Aorta (tissue), 5 donors: ENCODE measurements around the gene KRTAP22-2. TPM values are rescaled to one million over a fixed set of nuclear protein-coding genes. Genes with fewer than 3 reads are reported as not detected.

ENCODE experiments used
- ATAC-seq: fragments of 200-7000 bp; cut with Tn5 transposase; one replicate; pipeline ENCODE4 v1.9.1; 2022; ENCODE audit warnings: moderate library complexity; ENCODE audit not compliant: low FRiP score
- DNase-seq, 2 donors: peaks; one replicate each; pipeline ENCODE4 v3.0.0-alpha.2; 2020
- H3K27ac ChIP-seq, 2 donors: one replicate each; pipeline ENCODE4 v1.5.1; 2013; ENCODE audit warnings: low read length in 2 of 2, mild to moderate bottlenecking in 2 of 2, moderate library complexity in 2 of 2, control low read depth in 1 of 2, inconsistent platforms in 1 of 2, low read depth in 1 of 2
- H3K27me3 ChIP-seq, 2 donors: one replicate each; pipeline ENCODE4 v1.6.1; 2013; ENCODE audit warnings: control low read depth in 1 of 2, low read length in 1 of 2, mild to moderate bottlenecking in 1 of 2, moderate library complexity in 1 of 2; ENCODE audit not compliant: insufficient read depth in 2 of 2, control insufficient read depth in 1 of 2
- H3K36me3 ChIP-seq, 2 donors: one replicate each; pipeline ENCODE4 v1.6.1; 2013; ENCODE audit warnings: control low read depth in 1 of 2, low read length in 1 of 2, mild to moderate bottlenecking in 1 of 2; ENCODE audit not compliant: insufficient read depth in 2 of 2, control insufficient read depth in 1 of 2
- H3K4me1 ChIP-seq, 2 donors: one replicate each; pipeline ENCODE4 v1.6.1; 2013; ENCODE audit warnings: low read length in 2 of 2, control low read depth in 1 of 2, mild to moderate bottlenecking in 1 of 2, moderate library complexity in 1 of 2; ENCODE audit not compliant: insufficient read depth in 2 of 2, control insufficient read depth in 1 of 2
- H3K4me3 ChIP-seq, 2 donors: one replicate each; pipeline ENCODE4 v1.5.1; 2013; ENCODE audit warnings: low read length in 2 of 2, control low read depth in 1 of 2, mild to moderate bottlenecking in 1 of 2
- H3K9me3 ChIP-seq: one replicate; pipeline ENCODE4 v1.6.1; 2013; ENCODE audit warnings: mild to moderate bottlenecking, low read length; ENCODE audit not compliant: control insufficient read depth
- WGBS, 2 donors: extraction: QIAGEN DNeasy Blood & Tissue Kit; methylation state at CpG; one replicate each; pipeline ENCODE4 v1.1.7; 2013; 5-methylcytosine and 5-hydroxymethylcytosine counted together
- intact Hi-C, 2 donors: fragments of 100-400 bp; cut with DNase I; formaldehyde crosslinking; loops; one replicate each; pipeline versions ENCODE4 v1.14.2 to v1.15.0; 2022
- polyA plus RNA-seq, 2 donors: library from polyadenylated mRNA; stranded (reverse); fragments of 200-250 nt; gene quantifications; one replicate each; pipeline ENCODE4 v1.2.3, GENCODE V29; 2013
- total RNA-seq, 2 donors: library from RNA; stranded (reverse); fragmentation: NEBNext Ultra II Directional; extraction: Animal tissue kit (Norgen Biotek cat#: 25700); gene quantifications; one replicate each; pipeline ENCODE4 v1.2.1, GENCODE V29; 2021
- donor health status: healthy with polysubstance abuse.
- donor health status: Bipolar disorder and iron deficiency.
- donor health status: DM: no; HTN: no; CAD: no.
- donor health status: DM: no; HTN: no; CAD: no.
- donor health status: DM: yes; HTN: yes; CAD: no.

KRTAP22-2 gene
- total and polyA plus RNA-seq, 4 donors, result not detected

DNA sequence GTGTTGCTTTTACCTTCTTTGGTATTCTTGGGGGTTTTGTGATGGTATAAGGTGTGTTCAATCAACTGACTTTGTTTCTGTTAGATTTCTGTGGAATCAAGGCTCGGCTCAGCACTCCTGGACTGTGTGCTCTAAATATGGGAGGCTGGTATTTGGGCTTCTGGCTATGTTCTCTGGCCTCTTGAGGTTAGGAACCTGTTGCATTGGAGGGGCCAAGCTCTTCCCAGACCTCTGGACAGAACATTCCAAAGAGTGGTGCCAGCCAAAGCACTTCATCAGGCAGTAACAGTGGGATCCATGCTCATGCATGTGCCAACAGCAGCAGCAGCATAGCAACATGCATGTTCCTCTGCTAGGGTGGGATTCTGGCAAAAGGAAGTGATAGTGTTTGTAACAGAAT lies 37.4 kb downstream of the KRTAP22-2 start:
- Histone ChIP-seq H3K27me3 (no peaks in the 10 kb centered on the region), H3K36me3 (no peaks in the 10 kb centered on the region), H3K9me3 (peaks cover 1% of the 10 kb centered on the region), H3K4me1 (no peaks in the 10 kb centered on the region), H3K4me3 (no peak overlapping the region), H3K27ac (no peak overlapping the region)
- WGBS, 2 donors, result 54 to 63% methylated on average over 1 of the region's 1 CpG
- ATAC-seq (no peak), DNase-seq (no peak)
- intact Hi-C loops, result no loop called here

DNA sequence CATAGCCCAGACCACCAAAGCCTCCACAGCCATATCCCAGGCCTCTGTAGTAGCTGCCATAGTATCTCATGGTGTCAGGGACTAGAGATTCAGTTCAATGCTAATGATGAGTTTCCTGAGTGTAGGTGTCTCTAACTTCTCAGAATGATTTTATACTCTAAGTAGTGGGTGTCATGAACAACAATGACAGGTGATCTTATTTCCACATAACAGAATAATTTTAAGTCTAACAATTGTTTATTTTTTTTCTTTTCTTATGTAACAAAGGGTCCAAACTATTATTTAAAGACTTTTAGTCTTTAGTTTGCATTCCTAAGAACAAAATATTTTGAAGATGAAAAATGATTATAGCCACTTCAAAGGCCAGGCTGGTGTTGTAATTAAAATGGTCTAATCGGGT lies 48.4 kb downstream of the KRTAP22-2 start, which contains the start of gene KRTAP19-6:
Gene KRTAP19-6, minus strand, starts transcription at position 101 of the 400 bp plus-strand sequence. Its CDS starts 31 bp downstream, at position 70.
- no peak within 1 kb of the TSS for H3K4me3 ChIP-seq
- H3K27me3 ChIP-seq, result no peaks in the 10 kb centered on the region
- intact Hi-C loops, result no loop called here
- H3K9me3 ChIP-seq, result no peaks in the 10 kb centered on the region
- DNase-seq, result no peak
- 88 to 94% methylated on average over 1 of the region's 1 CpG for WGBS, 2 donors
- no peak within 1 kb of the TSS for H3K27ac ChIP-seq
- H3K4me1 ChIP-seq, result no peaks in the 10 kb centered on the region
- no peaks in the 10 kb centered on the region for H3K36me3 ChIP-seq
- no peak for ATAC-seq

Other genes starting within 250 kb of the KRTAP22-2 start
- not detected for gene KRTAP23-1, start 241.8 kb downstream of the KRTAP22-2 start, total RNA-seq
- gene KRTAP23-1, start 241.8 kb downstream of the KRTAP22-2 start, polyA plus RNA-seq, result not detected
- not detected for gene KRTAP13-2, start 218.1 kb downstream of the KRTAP22-2 start, total RNA-seq
- gene KRTAP13-2, start 218.1 kb downstream of the KRTAP22-2 start, polyA plus RNA-seq, result not detected
- not detected for gene KRTAP13-1, start 194.4 kb downstream of the KRTAP22-2 start, total RNA-seq
- gene KRTAP13-1, start 194.4 kb downstream of the KRTAP22-2 start, polyA plus RNA-seq, result not detected
- not detected for gene KRTAP13-3, start 164.5 kb downstream of the KRTAP22-2 start, total RNA-seq
- gene KRTAP13-3, start 164.5 kb downstream of the KRTAP22-2 start, polyA plus RNA-seq, result not detected
- not detected for gene KRTAP13-4, start 160.2 kb downstream of the KRTAP22-2 start, total RNA-seq
- not detected for gene KRTAP13-4, start 160.2 kb downstream of the KRTAP22-2 start, polyA plus RNA-seq
- not detected for gene KRTAP15-1, start 150.1 kb downstream of the KRTAP22-2 start, total RNA-seq
- not detected for gene KRTAP15-1, start 150.1 kb downstream of the KRTAP22-2 start, polyA plus RNA-seq
- gene KRTAP19-1, start 110.0 kb downstream of the KRTAP22-2 start, total RNA-seq, result not detected
- not detected for gene KRTAP19-1, start 110.0 kb downstream of the KRTAP22-2 start, polyA plus RNA-seq
- gene KRTAP19-2, start 103.0 kb downstream of the KRTAP22-2 start, total RNA-seq, result not detected
- gene KRTAP19-2, start 103.0 kb downstream of the KRTAP22-2 start, polyA plus RNA-seq, result not detected
- not detected for gene KRTAP19-3, start 98.4 kb downstream of the KRTAP22-2 start, total RNA-seq
- gene KRTAP19-3, start 98.4 kb downstream of the KRTAP22-2 start, polyA plus RNA-seq, result not detected
- not detected for gene KRTAP19-4, start 93.2 kb downstream of the KRTAP22-2 start, total RNA-seq
- not detected for gene KRTAP19-4, start 93.2 kb downstream of the KRTAP22-2 start, polyA plus RNA-seq
- gene KRTAP19-5, start 88.3 kb downstream of the KRTAP22-2 start, total RNA-seq, result not detected
- gene KRTAP19-5, start 88.3 kb downstream of the KRTAP22-2 start, polyA plus RNA-seq, result not detected
- not detected for gene KRTAP19-6, start 48.5 kb downstream of the KRTAP22-2 start, total RNA-seq
- gene KRTAP19-6, start 48.5 kb downstream of the KRTAP22-2 start, polyA plus RNA-seq, result not detected
- gene KRTAP19-7, start 29.1 kb downstream of the KRTAP22-2 start, total RNA-seq, result not detected
- not detected for gene KRTAP19-7, start 29.1 kb downstream of the KRTAP22-2 start, polyA plus RNA-seq
- not detected for gene KRTAP6-3, start 2.0 kb upstream of the KRTAP22-2 start, total RNA-seq
- not detected for gene KRTAP6-3, start 2.0 kb upstream of the KRTAP22-2 start, polyA plus RNA-seq
- gene KRTAP6-2, start 8.5 kb upstream of the KRTAP22-2 start, total RNA-seq, result not detected
- gene KRTAP6-2, start 8.5 kb upstream of the KRTAP22-2 start, polyA plus RNA-seq, result not detected
- not detected for gene KRTAP22-1, start 10.7 kb upstream of the KRTAP22-2 start, total RNA-seq
- not detected for gene KRTAP22-1, start 10.7 kb upstream of the KRTAP22-2 start, polyA plus RNA-seq
- not detected for gene KRTAP6-1, start 23.5 kb upstream of the KRTAP22-2 start, total RNA-seq
- gene KRTAP6-1, start 23.5 kb upstream of the KRTAP22-2 start, polyA plus RNA-seq, result not detected
- gene KRTAP20-1, start 26.0 kb upstream of the KRTAP22-2 start, total RNA-seq, result not detected
- gene KRTAP20-1, start 26.0 kb upstream of the KRTAP22-2 start, polyA plus RNA-seq, result not detected
- not detected for gene KRTAP20-4, start 30.2 kb upstream of the KRTAP22-2 start, total RNA-seq
- gene KRTAP20-4, start 30.2 kb upstream of the KRTAP22-2 start, polyA plus RNA-seq, result not detected
- not detected for gene KRTAP20-2, start 44.8 kb upstream of the KRTAP22-2 start, total RNA-seq
- gene KRTAP20-2, start 44.8 kb upstream of the KRTAP22-2 start, polyA plus RNA-seq, result not detected
- not detected for gene KRTAP20-3, start 52.5 kb upstream of the KRTAP22-2 start, total RNA-seq
- not detected for gene KRTAP20-3, start 52.5 kb upstream of the KRTAP22-2 start, polyA plus RNA-seq
- gene KRTAP21-3, start 128.4 kb upstream of the KRTAP22-2 start, total RNA-seq, result not detected
- not detected for gene KRTAP21-3, start 128.4 kb upstream of the KRTAP22-2 start, polyA plus RNA-seq
- not detected for gene KRTAP21-2, start 156.9 kb upstream of the KRTAP22-2 start, total RNA-seq
- not detected for gene KRTAP21-2, start 156.9 kb upstream of the KRTAP22-2 start, polyA plus RNA-seq
- gene KRTAP21-1, start 165.0 kb upstream of the KRTAP22-2 start, total RNA-seq, result not detected
- not detected for gene KRTAP21-1, start 165.0 kb upstream of the KRTAP22-2 start, polyA plus RNA-seq
- gene KRTAP8-1, start 222.9 kb upstream of the KRTAP22-2 start, total RNA-seq, result not detected
- gene KRTAP8-1, start 222.9 kb upstream of the KRTAP22-2 start, polyA plus RNA-seq, result not detected
- gene KRTAP7-1, start 239.4 kb upstream of the KRTAP22-2 start, total RNA-seq, result not detected
- gene KRTAP7-1, start 239.4 kb upstream of the KRTAP22-2 start, polyA plus RNA-seq, result not detected